Activated CD4-positive, alpha-beta T cell treated with anti-CD3 and anti-CD28 coated beads, Interleukin-2, Interleukin-4, amounts not matched to agents 100 ng/mL and 50 ng/mL, durations not matched to agents 16 hours and 8 hours (primary cell): ENCODE measurements around the gene SEC23B.
"Not testable (repeated sequence)": the region's sequence is repeated elsewhere in the genome, so short reads cannot be mapped to it uniquely, and the experiment has no call there.

Experiments
- DNase-seq: peaks from one replicate; pipeline ENCODE4 v3.0.0-alpha.2; 2020; ENCODE audit warnings: low spot score

SEC23B gene

DNA sequence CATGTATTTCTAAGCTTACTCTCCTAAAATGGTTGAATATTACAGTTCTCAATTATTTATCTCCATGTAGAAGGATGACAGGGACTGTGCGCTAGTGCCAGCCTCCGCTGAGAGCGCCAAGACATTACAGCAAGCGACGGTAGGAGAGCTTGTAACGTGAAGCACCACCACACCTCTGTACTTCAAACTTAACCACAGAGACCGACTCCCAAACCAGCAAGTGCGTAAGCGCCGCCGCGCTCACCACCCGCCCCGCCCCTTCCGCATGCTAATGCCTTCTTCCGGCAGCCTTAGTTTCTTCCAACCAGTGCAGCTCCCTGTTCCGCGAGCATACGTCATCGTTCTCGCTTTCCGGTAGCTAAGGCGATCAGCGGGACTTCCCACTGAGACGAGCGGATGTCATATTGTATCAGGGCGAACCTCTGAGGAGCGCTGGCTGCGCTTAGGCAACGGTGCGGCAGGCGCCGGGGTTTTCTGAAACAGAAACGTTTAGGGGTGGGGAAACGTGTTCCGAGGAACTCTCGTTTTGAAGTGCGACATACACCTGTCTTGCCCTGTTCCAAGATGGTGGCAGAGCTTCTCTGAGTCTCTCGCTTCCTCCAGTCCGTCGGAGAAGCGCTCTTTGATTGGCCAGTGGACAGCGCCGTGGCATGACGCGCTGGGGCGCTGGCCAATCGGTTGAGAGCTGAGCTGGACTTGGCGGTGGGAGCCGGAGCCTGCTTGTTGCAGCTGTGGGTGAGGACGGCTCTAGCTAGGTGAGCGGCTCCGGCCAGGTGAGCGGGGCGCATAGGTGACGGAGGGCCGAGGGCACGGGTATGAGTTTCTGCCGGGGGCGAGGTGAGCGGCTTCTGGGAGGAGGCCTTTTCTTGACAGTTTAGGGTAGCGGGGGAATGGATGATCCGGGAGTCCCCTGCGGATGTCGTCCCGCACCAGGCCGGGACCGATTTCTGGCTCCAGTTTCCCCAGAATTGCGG lies at the start of gene SEC23B:
Gene SEC23B (plus strand): TSS at position 723 of the 974 bp plus-strand sequence. CDS start 2,896 bp downstream, outside the sequence.
- DNase-seq = peak; percentile 98

DNA sequence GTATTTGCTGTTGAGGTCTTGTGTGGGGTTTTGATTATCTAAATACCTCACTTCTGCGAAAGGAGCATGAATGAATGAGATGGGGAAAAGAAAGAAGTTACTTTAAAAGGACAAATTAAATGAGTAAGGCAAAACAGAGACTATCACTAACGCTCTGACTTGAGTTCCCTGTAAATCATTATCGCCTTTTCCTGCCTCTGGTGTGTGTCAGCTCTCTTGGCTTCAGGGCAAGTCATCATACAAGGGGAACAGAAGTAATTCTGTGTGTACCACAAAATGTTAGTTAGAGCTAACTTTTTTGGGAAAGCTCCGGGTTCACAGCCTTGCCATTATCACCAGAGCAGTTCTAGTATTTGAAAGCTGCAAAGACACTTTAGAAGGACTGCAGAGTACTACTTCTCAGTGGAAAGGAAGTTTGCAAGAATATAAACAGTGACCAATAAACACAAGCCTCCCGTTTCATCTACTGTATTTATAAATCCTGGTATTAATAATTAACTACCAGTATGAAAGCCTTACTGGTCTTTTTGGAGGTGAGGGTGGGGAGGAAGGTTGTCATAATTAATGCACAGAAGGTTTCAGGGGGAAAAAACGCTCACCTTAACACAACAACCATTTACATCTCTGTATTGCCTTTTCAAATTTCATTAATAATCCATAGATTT lies 42.1 kb upstream of the SEC23B start:
- no peak for DNase-seq

DNA sequence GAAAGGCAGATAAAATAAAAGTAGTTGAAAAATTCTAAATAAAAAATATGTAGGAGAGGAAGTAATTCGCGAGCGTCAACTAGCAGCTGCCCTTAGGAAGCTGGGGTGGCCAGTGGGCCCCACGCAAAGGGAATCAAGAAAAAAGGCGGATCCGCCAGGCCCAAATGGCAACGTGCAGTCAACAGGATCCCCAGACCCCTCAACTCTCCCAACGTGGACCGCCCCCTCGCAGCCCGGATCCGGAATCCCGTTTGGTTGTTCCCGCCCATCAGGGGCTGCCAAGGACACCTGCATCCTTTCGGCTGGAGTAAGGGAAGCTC lies 41.2 kb upstream of the SEC23B start:
- no peak for DNase-seq

DNA sequence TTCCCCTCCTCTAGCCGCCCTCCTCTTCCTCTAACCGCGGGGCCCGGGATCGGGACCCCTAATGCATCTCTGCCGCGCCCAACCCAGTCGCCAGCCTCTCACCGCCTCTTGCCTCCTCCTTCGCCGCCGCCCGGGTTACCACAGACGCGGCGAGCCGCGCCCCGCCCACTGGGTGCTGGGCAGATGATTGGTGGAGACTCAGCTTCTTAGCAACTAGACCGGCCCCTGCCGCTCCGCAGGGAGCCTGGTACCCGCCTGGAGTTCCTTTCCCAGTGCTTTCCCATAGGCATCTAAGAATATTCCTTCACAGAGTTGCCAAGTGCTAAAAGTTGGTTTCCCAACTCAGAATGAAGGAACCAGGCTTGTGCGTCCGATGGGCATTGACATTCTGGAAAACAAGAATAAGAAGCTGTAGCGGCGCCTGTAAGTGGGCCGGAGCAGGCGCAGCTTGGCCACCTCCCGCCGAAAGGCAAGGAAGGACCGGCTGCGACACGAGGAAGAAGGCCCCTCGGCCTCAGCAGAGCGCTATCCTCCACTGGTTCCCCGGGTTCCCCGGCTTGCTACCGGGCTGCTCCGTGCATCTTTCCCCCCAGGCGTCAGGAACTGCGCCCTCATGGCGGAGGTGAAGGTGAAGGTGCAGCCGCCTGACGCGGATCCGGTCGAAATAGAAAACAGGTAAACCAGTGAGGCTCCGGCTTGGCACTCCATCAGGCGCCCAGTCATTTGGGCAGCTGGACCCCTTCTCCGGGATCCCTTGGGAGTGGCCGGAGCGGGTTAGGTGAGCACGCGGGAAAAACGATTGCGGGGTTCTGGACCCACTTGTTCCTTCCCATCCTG lies 40.6 kb upstream of the SEC23B start, which contains the start of the genes DZANK1 and POLR3F:
Gene DZANK1 (minus strand): TSS at position 137 of the 837 bp plus-strand sequence. CDS start 1,672 bp downstream, outside the sequence.
Gene POLR3F (plus strand): TSS at position 497 of the 837 bp plus-strand sequence. CDS start 117 bp downstream, at position 614.
- peak; percentile 95 for DNase-seq

DNA sequence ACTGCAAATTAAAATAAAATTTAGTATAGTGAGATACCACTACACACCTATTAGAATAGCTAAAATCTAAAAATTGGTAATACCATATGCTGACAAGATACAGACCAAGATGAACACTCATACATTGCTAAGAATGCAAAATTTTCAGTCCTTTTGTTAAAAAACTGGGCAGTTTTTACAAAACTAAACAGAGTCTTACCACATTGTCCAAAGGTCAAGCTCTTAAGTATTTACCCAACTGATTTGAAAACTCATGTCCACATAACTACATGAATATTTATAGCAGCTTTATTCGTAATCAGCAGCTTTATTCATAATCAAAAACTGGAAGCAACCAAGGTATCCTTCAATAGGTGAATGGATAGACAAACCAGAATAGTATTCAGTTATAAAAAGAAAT lies 30.5 kb upstream of the SEC23B start:
- DNase-seq = no peak

DNA sequence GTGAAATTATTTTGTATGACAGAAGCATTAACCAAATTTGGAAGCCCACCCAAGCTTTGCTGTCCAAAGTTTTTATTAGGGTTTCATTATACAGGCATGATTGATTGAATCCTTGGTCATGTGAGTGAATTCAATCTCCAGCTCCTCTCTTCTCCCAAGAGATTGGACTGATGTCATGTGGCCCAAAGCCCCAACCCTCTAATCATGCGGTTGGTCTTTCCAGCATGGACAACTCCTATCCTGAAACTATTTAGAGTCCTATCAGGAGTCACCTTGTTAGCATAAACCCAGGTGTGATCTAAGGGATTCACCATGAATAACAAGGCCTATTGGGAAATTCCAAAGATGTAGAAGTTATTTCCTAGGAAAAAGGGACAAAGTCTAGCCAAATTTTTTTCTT lies 29.9 kb upstream of the SEC23B start:
- no peak for DNase-seq

DNA sequence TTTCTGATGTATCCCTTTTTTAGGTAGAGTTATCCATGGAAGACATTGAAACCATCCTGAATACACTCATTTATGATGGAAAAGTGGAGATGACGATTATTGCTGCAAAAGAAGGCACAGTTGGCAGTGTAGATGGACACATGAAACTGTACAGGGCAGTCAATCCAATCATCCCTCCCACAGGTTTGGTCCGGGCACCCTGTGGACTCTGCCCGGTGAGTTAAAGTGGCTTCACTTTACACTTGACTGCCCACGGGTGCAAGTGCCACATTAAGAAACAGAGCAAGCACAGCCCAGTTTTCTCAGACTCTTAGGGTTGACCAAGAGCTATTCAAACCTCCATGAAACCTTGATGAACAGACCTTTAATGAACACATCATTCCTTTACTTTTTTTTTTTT lies 26.1 kb upstream of the SEC23B start:
- DNase-seq = no peak

DNA sequence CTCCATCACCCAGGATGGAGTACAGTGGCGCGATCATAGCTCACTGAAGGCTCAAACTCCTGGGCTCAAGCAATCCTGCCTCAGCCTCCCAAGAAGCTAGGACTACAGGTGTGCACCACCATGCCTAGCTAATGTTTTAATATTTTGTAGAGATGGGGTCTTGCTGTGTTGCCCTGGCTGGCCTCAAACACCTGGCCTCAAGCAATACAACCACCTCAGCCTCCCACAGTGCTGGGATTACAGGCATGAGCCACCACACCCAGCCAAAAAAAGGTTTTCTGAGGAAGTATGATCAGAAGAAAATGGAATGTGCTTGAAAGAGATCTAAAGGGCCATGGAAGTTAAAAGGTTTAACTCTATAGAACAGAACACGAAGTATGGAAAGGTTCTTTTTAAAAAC lies 19.4 kb upstream of the SEC23B start:
- DNase-seq = no peak

DNA sequence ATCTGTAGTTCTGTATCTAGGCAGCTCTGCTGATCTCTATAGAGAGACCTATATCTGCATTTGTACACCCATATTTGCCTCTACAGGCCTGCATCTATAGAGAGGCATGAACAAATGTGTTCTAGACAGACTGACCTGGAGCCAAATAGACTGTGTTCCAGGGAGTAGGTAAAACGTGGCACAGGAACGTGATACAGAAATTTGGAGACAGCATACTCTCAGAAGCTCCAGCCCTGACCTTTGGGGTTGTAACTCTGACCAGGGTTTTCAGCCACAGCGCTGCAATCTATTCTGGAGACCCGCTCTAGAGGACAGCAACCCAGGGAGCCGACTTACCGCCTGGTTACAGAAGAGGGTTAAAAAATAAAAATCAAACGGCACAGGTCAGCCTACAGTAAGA lies 11.7 kb upstream of the SEC23B start:
- DNase-seq = no peak

DNA sequence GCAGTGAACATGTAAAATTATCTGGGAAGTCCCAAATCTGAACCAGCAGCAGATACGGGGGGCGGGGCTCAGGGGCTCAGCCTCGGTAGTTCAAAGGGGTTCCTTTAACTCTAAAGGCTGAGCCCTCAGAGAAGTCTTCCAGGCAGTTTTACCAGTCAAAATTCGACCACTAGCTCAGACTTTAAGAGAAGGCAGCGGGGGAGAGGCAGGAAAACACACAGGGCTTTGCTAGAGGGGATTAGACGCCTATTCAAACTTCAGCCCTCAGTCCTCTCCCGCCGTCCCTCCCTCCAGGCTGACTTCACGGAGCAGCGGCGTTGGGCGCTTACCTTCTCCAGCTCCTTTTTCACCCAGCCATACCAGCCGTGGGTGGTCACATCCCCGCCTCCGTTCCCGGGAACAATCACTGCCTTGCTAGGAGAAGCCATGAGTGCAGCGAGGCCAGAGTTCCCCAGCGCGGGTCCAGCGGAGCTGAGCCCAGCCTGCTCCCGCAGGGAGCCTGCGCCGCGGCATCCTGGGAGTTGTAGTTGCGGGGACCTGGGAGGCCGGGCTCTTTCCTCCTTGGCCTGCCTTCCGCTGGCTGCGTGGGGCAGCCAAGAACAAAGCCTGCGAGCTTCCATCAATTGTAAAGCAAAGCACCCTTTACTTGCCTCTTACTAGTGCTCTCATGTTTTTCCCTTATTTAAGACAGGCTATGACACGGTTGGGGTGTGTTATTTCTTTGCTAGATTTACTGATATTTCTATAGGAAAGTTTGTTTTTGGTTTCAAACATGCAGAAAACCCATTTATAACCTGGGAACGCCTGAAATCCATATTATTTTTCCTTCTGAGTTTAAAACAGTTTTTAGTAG lies 10.8 kb upstream of the SEC23B start, which contains the start of gene RBBP9:
Gene RBBP9 (minus strand): TSS at position 486 of the 853 bp plus-strand sequence. CDS start 58 bp downstream, at position 428.
- peak; percentile 87 for DNase-seq

DNA sequence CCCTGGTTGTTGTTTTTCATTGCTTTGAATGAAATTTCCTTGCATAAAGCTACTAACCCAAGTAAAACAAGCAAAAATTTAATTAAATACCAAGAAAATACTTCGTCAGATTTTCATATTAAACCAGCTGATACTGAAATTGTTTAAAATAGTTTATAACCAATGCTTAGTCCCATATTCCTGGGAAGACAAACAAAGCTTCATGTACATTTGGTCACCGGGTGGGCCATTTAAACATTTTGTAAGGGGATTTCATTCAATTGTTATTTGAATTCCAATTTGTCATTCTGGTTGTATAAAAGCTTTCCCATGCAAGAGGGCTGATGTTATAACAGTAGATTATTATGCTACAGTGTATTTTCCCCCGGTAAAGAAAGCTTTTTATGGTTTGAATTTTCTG lies 10.1 kb upstream of the SEC23B start:
- DNase-seq = no peak

DNA sequence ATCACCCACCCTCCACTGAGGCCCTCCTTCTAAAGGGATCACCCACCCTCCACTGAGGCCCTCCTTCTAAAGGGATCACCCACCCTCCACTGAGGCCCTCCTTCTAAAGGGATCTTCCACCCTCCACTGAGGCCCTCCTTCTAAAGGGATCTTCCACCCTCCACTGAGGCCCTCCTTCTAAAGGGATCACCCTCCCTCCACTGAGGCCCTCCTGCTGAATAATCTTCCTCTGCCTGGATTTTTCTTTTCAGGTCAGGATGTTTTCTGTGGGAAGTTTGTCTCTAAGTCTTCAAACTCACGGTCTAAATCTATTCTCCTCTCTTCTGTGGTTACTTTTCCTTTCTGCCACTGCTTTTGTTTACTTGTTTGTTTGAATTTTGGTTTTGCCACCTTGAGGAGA lies 6.1 kb upstream of the SEC23B start:
- DNase-seq = not testable (repeated sequence)

DNA sequence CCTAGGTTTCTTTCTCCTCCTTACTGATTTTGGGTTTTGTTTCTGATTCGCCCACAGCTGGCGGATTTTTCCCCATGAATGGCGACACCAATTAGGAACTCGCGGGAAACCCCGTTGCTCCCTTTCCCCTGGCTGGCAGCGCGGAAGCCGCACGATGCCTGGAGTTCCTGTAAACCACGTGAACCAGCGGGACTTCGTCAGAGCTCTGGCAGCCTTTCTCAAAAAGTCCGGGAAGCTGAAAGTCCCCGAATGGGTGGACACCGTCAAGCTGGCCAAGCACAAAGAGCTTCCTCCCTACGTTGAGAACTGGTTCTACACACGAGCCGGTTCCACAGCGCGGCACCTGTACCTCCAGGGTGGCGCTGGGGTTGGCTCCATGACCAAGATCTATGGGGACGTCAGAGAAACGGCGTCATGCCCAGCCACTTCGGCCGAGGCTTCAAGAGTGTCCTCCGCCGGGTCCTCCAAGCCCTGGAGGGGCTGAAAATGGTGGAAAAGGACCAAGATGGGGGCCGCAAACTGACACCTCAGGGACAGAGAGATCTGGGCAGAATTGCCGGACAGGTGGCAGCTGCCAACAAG lies 3.2 kb upstream of the SEC23B start:
- DNase-seq = no peak

DNA sequence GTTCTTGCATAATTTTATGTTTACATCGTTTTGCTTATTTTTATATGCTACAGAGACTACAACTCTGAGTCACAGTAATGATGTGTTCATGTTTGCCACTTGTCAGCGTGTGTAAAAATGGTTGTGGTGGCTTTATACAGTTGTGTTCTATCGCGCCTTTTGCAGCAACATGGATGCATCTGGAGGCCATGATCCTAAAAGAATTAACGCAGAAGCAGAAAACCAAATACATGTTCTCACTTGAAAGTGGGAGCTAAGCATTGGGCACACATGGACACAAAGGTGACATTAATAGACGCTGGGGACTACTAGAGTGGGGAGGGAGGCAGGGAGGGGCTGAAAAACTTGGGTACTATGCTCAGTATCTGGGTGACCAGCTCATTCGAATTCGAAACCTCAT lies 996 bp upstream of the SEC23B start:
- DNase-seq = peak; percentile 19

DNA sequence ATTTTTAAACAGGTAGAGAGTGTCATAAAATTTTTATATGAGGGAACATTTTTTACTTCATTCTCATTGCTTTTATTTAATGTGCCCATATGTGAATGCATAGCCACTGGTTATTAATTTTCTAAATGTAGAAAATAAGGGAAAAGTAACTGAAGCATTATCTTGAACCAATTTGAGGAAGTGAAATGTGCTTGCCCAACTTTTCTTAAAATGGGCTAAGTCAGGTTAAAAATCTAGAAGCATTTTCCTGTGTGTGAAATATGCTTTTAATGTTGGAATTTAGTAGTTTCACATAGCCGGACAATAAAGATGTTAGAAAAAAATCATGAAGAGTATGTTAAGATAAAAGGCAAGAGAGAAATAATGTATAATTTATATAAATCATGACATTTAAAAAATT lies 3.8 kb downstream of the SEC23B start:
- no peak for DNase-seq

DNA sequence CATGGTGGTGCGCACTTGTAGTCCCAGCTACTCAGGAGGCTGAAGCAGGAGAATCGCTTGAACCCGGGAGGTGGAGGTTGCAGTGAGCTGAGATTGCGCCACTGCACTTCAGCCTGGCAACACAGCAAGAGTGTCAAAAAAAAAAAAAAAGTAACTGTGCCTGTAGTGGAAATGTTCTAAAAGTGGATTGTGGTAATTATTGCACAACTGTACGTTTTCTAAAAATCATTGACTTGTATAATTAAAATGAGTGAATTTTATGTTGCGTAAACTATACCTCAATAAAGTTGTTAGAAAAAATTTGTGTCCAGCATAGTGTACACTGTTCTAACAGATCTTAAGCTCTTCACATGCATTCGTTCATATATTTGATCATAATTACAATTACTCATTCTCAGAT lies 5.5 kb downstream of the SEC23B start:
- no peak for DNase-seq

DNA sequence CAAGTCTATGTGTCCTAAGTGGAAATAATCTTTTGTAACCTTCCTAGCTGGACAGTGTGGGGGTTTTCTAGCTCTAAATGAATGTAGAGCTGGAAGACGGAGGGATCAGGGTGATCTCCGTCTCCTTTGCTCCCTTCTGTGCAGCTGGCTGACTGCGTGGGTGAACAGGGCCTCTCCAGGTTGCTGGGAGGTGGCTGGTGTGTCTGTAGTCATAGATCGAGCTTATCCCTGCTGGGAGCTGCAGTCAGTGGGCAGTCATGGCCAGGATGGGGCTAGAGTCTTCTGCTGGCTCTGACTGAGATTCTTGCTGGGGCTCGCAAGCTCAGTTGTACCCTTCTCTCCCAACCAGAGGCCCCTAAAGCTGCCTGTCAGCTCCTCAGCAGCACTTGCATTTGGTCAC lies 6.4 kb downstream of the SEC23B start:
- DNase-seq = no peak

DNA sequence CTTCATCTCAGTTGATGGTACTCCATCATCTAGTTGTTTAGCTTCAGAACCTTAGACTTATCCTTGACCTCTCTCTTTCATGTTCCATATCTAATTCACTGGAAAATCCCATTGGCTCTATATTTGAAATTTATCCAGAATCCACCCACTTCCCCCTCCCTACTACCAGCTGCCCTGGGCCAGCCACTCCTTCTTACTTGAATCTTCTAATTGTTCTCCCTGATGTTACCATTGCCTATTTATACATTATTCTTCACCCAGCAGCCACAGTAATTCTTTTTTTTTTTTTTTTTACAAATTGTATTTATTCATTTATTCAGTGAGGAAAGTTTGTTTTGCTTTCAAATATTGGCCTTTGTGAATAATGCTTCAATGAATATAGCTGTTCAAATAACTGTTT lies 8.2 kb downstream of the SEC23B start:
- DNase-seq = no peak

DNA sequence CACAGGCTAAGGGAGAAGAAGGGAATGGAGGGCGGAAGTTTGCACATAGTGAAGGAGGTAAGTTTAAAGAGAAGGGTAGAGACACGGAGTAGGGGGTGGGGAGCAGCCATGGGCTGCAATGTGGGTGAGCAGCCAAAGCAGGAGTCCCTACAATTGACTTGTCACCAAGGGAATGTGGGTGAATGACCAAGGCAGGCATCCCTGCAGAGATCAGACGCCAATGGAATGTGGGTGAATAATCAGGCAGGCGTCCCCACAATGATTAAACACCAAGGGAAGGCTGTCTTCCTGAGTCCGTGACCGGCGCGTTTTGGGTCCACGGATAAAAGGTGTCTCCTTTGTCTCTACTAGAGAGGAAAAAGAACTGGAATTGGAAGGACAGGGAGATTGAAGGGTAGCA lies 14.3 kb downstream of the SEC23B start:
- not testable (repeated sequence) for DNase-seq

DNA sequence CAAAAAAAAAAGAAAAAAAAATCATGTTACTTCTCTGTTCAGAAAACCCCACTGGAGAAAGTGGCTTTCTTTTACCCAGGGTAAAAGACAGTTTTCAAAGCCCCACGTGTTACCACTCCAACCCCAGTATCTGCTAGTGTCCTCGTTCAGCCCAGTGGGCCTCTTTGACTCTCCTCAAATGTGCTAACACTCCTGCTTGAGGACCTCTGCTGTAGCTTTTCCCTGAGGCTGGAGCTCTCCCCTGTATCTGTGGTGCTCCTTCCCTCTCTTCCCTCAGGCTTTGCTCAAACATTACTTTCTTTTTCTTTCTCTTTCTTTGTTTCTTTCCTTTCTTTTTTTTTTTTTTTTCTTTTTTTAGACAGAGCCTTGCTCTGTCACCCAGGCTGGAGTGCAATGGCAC lies 15.3 kb downstream of the SEC23B start:
- DNase-seq = no peak

DNA sequence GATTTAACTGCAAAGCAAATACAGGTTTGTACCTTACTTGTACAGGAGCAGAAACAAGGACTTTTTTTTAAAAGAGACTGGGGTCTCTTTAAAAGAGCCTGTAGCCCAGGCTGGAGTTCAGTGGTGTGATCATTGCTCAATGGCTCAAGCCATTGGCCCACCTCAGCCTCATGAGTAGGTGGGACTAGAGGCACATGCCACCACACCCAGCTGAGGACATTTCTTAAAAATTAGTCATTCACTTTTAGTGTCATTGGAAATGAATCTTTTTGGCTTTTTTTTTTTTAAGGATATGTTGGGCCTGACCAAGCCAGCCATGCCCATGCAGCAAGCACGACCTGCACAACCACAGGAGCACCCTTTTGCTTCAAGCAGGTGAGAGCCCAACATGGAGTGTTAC lies 16.9 kb downstream of the SEC23B start:
- DNase-seq = no peak
